GM15510 (cell line): ENCODE measurements around the gene ZNF93.

Experiments used
- POLR2A ChIP-seq: IDR thresholded peaks from 3 replicates; pipeline ENCODE4 v1.6.1; 2011; ENCODE audit warnings: borderline replicate concordance; ENCODE audit not compliant: insufficient read length; ENCODE audit errors: extremely low read depth

ZNF93 gene

GRCh38 chr19:19938449-19938848 is 37.7 kb downstream of the ZNF93 start:
- no peak for TF ChIP-seq POLR2A

- TF ChIP-seq POLR2A, result no peak
Measured at GRCh38 chr19:19943848-19944582, 43.3 kb downstream of the ZNF93 start.

GRCh38 chr19:19944583-19944880 is 43.8 kb downstream of the ZNF93 start:
- TF ChIP-seq POLR2A, result no peak

GRCh38 chr19:19946226-19946625 is 45.5 kb downstream of the ZNF93 start:
- TF ChIP-seq POLR2A, result no peak

- no peak for TF ChIP-seq POLR2A
Measured at GRCh38 chr19:19948800-19949199, 48.1 kb downstream of the ZNF93 start.

- no peak for TF ChIP-seq POLR2A
Measured at GRCh38 chr19:19955208-19955607, 54.5 kb downstream of the ZNF93 start.

- no peak for TF ChIP-seq POLR2A
Measured at GRCh38 chr19:19956434-19957075, 55.8 kb downstream of the ZNF93 start.

- no peak for TF ChIP-seq POLR2A
Measured at GRCh38 chr19:19964416-19964815, 63.7 kb downstream of the ZNF93 start.

GRCh38 chr19:19966862-19967261 is 66.1 kb downstream of the ZNF93 start:
- no peak for TF ChIP-seq POLR2A
